MM.1S (cell line): Measurements from ENCODE around the gene ZNF267.

Experiments used
- DNase-seq: peaks from one replicate; pipeline ENCODE4 v3.0.0-alpha.2; 2015
- H2AFZ ChIP-seq: fragments of 300-600 bp; sonication (generic); 2 replicates; pipeline ENCODE4 v1.6.0; 2016; ENCODE audit warnings: antibody characterized with exemption, low read length
- H3F3A ChIP-seq: fragments of 300-600 bp; sonication (generic); 2 replicates; pipeline ENCODE4 v1.6.1; 2016; ENCODE audit warnings: mild to moderate bottlenecking, antibody characterized with exemption, low read length, moderate library complexity, mixed read lengths; ENCODE audit not compliant: insufficient read depth
- H3K27ac ChIP-seq: fragments of 300-600 bp; sonication (generic); 2 replicates; pipeline ENCODE4 v1.5.1; 2016; ENCODE audit warnings: mild to moderate bottlenecking, low read length
- H3K27me3 ChIP-seq: fragments of 300-600 bp; sonication (generic); replicated peaks from 2 replicates; pipeline ENCODE4 v1.6.0; 2016; ENCODE audit warnings: low read length; ENCODE audit not compliant: insufficient read depth
- H3K36me3 ChIP-seq: fragments of 300-600 bp; sonication (generic); replicated peaks from 2 replicates; pipeline ENCODE4 v1.6.1; 2016; ENCODE audit warnings: mild to moderate bottlenecking, low read length, mixed read lengths; ENCODE audit not compliant: insufficient read depth
- H3K4me1 ChIP-seq: fragments of 300-600 bp; sonication (generic); 2 replicates; pipeline ENCODE4 v1.6.1; 2016; ENCODE audit warnings: low read length, mixed read lengths
- H3K4me2 ChIP-seq: fragments of 300-600 bp; sonication (generic); 2 replicates; pipeline ENCODE4 v1.6.0; 2016; ENCODE audit warnings: low read depth, low read length
- H3K4me3 ChIP-seq: fragments of 300-600 bp; sonication (generic); 2 replicates; pipeline ENCODE4 v1.5.1; 2016; ENCODE audit warnings: low read length, mixed read lengths
- H3K79me2 ChIP-seq: fragments of 300-600 bp; sonication (generic); 2 replicates; pipeline ENCODE4 v1.6.1; 2016; ENCODE audit warnings: mixed run types, low read length, mixed read lengths
- H3K9ac ChIP-seq: fragments of 300-600 bp; sonication (generic); 2 replicates; pipeline ENCODE4 v1.6.1; 2016; ENCODE audit warnings: low read length, mixed read lengths
- H3K9me2 ChIP-seq: fragments of 300-600 bp; sonication (generic); replicated peaks from 2 replicates; pipeline ENCODE4 v1.6.1; 2016; ENCODE audit warnings: mild to moderate bottlenecking, low read length, mixed read lengths; ENCODE audit not compliant: insufficient read depth
- H3K9me3 ChIP-seq: fragments of 300-600 bp; sonication (generic); replicated peaks from 2 replicates; pipeline ENCODE4 v1.6.1; 2016; ENCODE audit warnings: mild to moderate bottlenecking, low read length, mixed read lengths; ENCODE audit not compliant: insufficient read depth
- H4K20me1 ChIP-seq: fragments of 300-600 bp; sonication (generic); 2 replicates; pipeline ENCODE4 v1.6.1; 2016; ENCODE audit warnings: mild to moderate bottlenecking, low read length, moderate library complexity, mixed read lengths; ENCODE audit not compliant: insufficient read depth
- CTCF ChIP-seq: fragments of 300-600 bp; sonication (generic); IDR thresholded peaks from 2 replicates; pipeline ENCODE4 v1.5.1; 2016; ENCODE audit warnings: antibody characterized with exemption, low read length, mixed read lengths
- EZH2 ChIP-seq: fragments of 300-600 bp; sonication (generic); optimal IDR thresholded peaks from 2 replicates; pipeline ENCODE3; 2017; ENCODE audit warnings: low read depth, mild to moderate bottlenecking, antibody characterized with exemption, low read length, mixed read lengths
- EZH2phosphoT487 ChIP-seq: fragments of 300-600 bp; sonication (generic); IDR thresholded peaks from 2 replicates; pipeline ENCODE4 v1.6.1; 2018; ENCODE audit warnings: antibody characterized with exemption, low read length

Gene ZNF267

GRCh38 chr16:31874366-31875111 lies 932 bp downstream of the ZNF267 start:
- TF ChIP-seq EZH2, result no peak
- TF ChIP-seq EZH2phosphoT487, result no peak
- no peak for TF ChIP-seq CTCF
- peak overlapping the region; percentile 97 for H3K9ac ChIP-seq

GRCh38 chr16:31875112-31875803 lies 1.7 kb downstream of the ZNF267 start:
- Histone ChIP-seq H3F3A (peaks cover 43% of the 10 kb centered on the region), H3K36me3 (peaks cover 10% of the 10 kb centered on the region; the same call in 1 of the 2 replicates), H3K27me3 (no peaks in the 10 kb centered on the region), H2AFZ (no peak overlapping the region), H3K27ac (peak overlapping the region; percentile 96), H3K9ac (peak overlapping the region; percentile 97), H4K20me1 (peaks cover 18% of the 10 kb centered on the region; the same call in 1 of the 2 replicates), H3K4me3 (peak overlapping the region; percentile 97), H3K9me3 (no peaks in the 10 kb centered on the region), H3K4me2 (peak overlapping the region; percentile 98), H3K79me2 (peaks cover 67% of the 10 kb centered on the region), H3K4me1 (peaks cover 45% of the 10 kb centered on the region), H3K9me2 (no peaks in the 10 kb centered on the region)
- TF ChIP-seq CTCF, result no peak
- no peak for TF ChIP-seq EZH2
- no peak for TF ChIP-seq EZH2phosphoT487
- DNase-seq, result no peak

More at GRCh38 chr16:31874366-31875111, 932 bp downstream of the ZNF267 start:
- Histone ChIP-seq H3K4me3 (peak overlapping the region; percentile 97), H3K79me2 (peaks cover 59% of the 10 kb centered on the region), H3F3A (peaks cover 45% of the 10 kb centered on the region), H3K4me2 (peak overlapping the region; percentile 98), H3K36me3 (0 out of 2 replicates have a peak, but pooled peaks cover 10% of the 10 kb centered on the region), H4K20me1 (peaks cover 18% of the 10 kb centered on the region; the same call in 1 of the 2 replicates), H3K27ac (peak overlapping the region; percentile 96), H3K9me3 (no peaks in the 10 kb centered on the region), H2AFZ (peak overlapping the region; percentile 50; the same call in 1 of the 2 replicates), H3K27me3 (no peaks in the 10 kb centered on the region), H3K9me2 (no peaks in the 10 kb centered on the region), H3K4me1 (peaks cover 43% of the 10 kb centered on the region)
- peak; percentile 74 for DNase-seq

GRCh38 chr16:31875928-31876547 lies 2.4 kb downstream of the ZNF267 start:
- no peaks in the 10 kb centered on the region for H3K27me3 ChIP-seq
- peaks cover 10% of the 10 kb centered on the region; the same call in 1 of the 2 replicates for H3K36me3 ChIP-seq
- peak overlapping the region; percentile 98 for H3K4me2 ChIP-seq
- no peak for TF ChIP-seq EZH2phosphoT487
- TF ChIP-seq EZH2, result no peak
- TF ChIP-seq CTCF, result no peak
- peaks cover 47% of the 10 kb centered on the region for H3K4me1 ChIP-seq
- no peaks in the 10 kb centered on the region for H3K9me3 ChIP-seq
- no peak overlapping the region for H2AFZ ChIP-seq
- H3F3A ChIP-seq, result peaks cover 43% of the 10 kb centered on the region
- H4K20me1 ChIP-seq, result peaks cover 18% of the 10 kb centered on the region; the same call in 1 of the 2 replicates
- DNase-seq, result peak; percentile 34
- peaks cover 74% of the 10 kb centered on the region for H3K79me2 ChIP-seq
- no peaks in the 10 kb centered on the region for H3K9me2 ChIP-seq
- H3K9ac ChIP-seq, result peak overlapping the region; percentile 97; the same call in 1 of the 2 replicates
- H3K4me3 ChIP-seq, result peak overlapping the region; percentile 97
- peak overlapping the region; percentile 96; the same call in 1 of the 2 replicates for H3K27ac ChIP-seq
